Measurements from ENCODE around the gene GBF1. TPM values are rescaled to one million over a fixed set of nuclear protein-coding genes. Genes with fewer than 3 reads are reported as not detected.

GBF1 gene
- total RNA-seq, 2 experiments from 2014 or later = 28.8 to 30.9 TPM

GRCh38 chr10:102399217-102400021, 154.1 kb downstream of the GBF1 start:
- H3K4me1 Mint-ChIP-seq (ENCODE audit: low read depth) = peaks cover 44% of the 10 kb centered on the region
- Histone ChIP-seq H3K27me3 (ENCODE audit: control insufficient read depth in 1 of 2, insufficient read depth in 2 of 2, low read length in 2 of 2) (no peaks in the 10 kb centered on the region), H3K27ac (ENCODE audit: low read depth in 1 of 2, low read length in 2 of 2) (peak overlapping the region; percentile 64 to 88), H3K4me3 (ENCODE audit: low read length) (peak overlapping the region; percentile 43), H3K4me1 (ENCODE audit: insufficient read depth, low read length) (peaks cover 64% of the 10 kb centered on the region), H3K36me3 (ENCODE audit: insufficient read depth, low read length) (peaks cover 57% of the 10 kb centered on the region), H3K9me3 (ENCODE audit: control insufficient read depth in 1 of 2, insufficient read depth in 1 of 2, low read length in 2 of 2) (no peaks in the 10 kb centered on the region)
- ATAC-seq (ENCODE audit: poor library complexity) = peak; percentile 52
- peak overlapping the region; percentile 100 for H3K27ac Mint-ChIP-seq
- H3K4me3 Mint-ChIP-seq = peak overlapping the region; percentile 92
- POLR2A ChIA-PET = interaction anchor here (0.7 to 4.1 kb wide), 10 partner anchors 10 to 247 kb away, joined by 3 to 34 read pairs (median 5); partner anchors contain the start of genes C10orf95, FBXL15 and NOLC1
- H3K9me3 Mint-ChIP-seq = no peaks in the 10 kb centered on the region
- peak; percentile 99 for TF ChIP-seq CTCF (IDR thresholded peaks at IDR 0.05)
- DNase-seq = peak; percentile 80 to 96 (median 86)
- CTCF ChIA-PET = interaction anchor here (0.6 to 2.4 kb wide), 21 partner anchors 8 to 179 kb away, joined by 3 to 14 read pairs (median 5); partner anchors contain the start of genes ACTR1A, CUEDC2, FBXL15 and SUFU
- H3K36me3 Mint-ChIP-seq (ENCODE audit: low read depth) = peaks cover 68% of the 10 kb centered on the region
- intact Hi-C loops (cut with DNase I, micrococcal nuclease) = loop anchor here (1.0 to 10.0 kb wide), 6 partner anchors 11 to 345 kb away; partner anchors contain the start of genes GBF1 (in 1 of the 2), TRIM8 (in 1 of the 2) and WBP1L (in 1 of the 2)
- H3K27me3 Mint-ChIP-seq = no peaks in the 10 kb centered on the region

- H3K27ac Mint-ChIP-seq = peak overlapping the region; percentile 100
- H3K9me3 Mint-ChIP-seq = no peaks in the 10 kb centered on the region
- H3K27me3 ChIP-seq (ENCODE audit: control insufficient read depth in 1 of 2, insufficient read depth in 2 of 2, low read length in 2 of 2) = no peaks in the 10 kb centered on the region
- peaks cover 39% of the 10 kb centered on the region for H3K4me1 Mint-ChIP-seq (ENCODE audit: low read depth)
- no peak overlapping the region for H3K4me3 ChIP-seq (ENCODE audit: low read length)
- peak in 2 of 14 experiments; percentile 8 to 56 for DNase-seq
- intact Hi-C loops (cut with DNase I, micrococcal nuclease) = no loop called here
- peak overlapping the region; percentile 48 to 88 for H3K27ac ChIP-seq (ENCODE audit: low read depth in 1 of 2, low read length in 2 of 2)
- peaks cover 57% of the 10 kb centered on the region for H3K4me1 ChIP-seq (ENCODE audit: insufficient read depth, low read length)
- H3K4me3 Mint-ChIP-seq = peak overlapping the region; percentile 82
- no peaks in the 10 kb centered on the region for H3K27me3 Mint-ChIP-seq
- POLR2A ChIA-PET = interaction anchor here (0.6 to 4.1 kb wide), 7 partner anchors 10 to 169 kb away, joined by 3 to 34 read pairs (median 14); partner anchors contain the start of genes C10orf95 and FBXL15
- peaks cover 69% of the 10 kb centered on the region for H3K36me3 Mint-ChIP-seq (ENCODE audit: low read depth)
- H3K36me3 ChIP-seq (ENCODE audit: insufficient read depth, low read length) = peaks cover 57% of the 10 kb centered on the region
- no peaks in the 10 kb centered on the region for H3K9me3 ChIP-seq (ENCODE audit: control insufficient read depth in 1 of 2, insufficient read depth in 1 of 2, low read length in 2 of 2)
- CTCF ChIA-PET = interaction anchor here (0.6 to 2.4 kb wide), 12 partner anchors 8 to 179 kb away, joined by 3 to 14 read pairs (median 6); partner anchors contain the start of genes ACTR1A, CUEDC2 and SUFU
- no peak for TF ChIP-seq CTCF (IDR thresholded peaks at IDR 0.05)
- no peak for ATAC-seq (ENCODE audit: poor library complexity)
These were observed 154.7 kb downstream of the GBF1 start for GRCh38 chr10:102400076-102400475.

GRCh38 chr10:102400598-102401341, 155.4 kb downstream of the GBF1 start:
- no peak overlapping the region for H3K27ac ChIP-seq (ENCODE audit: low read depth in 1 of 2, low read length in 2 of 2)
- peaks cover 53% of the 10 kb centered on the region for H3K4me1 ChIP-seq (ENCODE audit: insufficient read depth, low read length)
- CTCF ChIA-PET = interaction anchor here (2.3 to 2.4 kb wide), 3 partner anchors 9 to 50 kb away, joined by 7 to 13 read pairs (median 8); no protein-coding TSS in a partner anchor
- Mint-ChIP-seq H3K9me3 (no peaks in the 10 kb centered on the region), H3K4me1 (ENCODE audit: low read depth) (peaks cover 38% of the 10 kb centered on the region), H3K4me3 (no peak overlapping the region), H3K27me3 (peaks cover 3% of the 10 kb centered on the region), H3K27ac (peak overlapping the region; percentile 100), H3K36me3 (ENCODE audit: low read depth) (peaks cover 70% of the 10 kb centered on the region)
- POLR2A ChIA-PET = interaction anchor here (0.6 to 4.1 kb wide), 6 partner anchors 9 to 170 kb away, joined by 4 to 34 read pairs (median 14); partner anchors contain the start of genes C10orf95 and FBXL15
- no peak for TF ChIP-seq CTCF (IDR thresholded peaks at IDR 0.05)
- no peak overlapping the region for H3K4me3 ChIP-seq (ENCODE audit: low read length)
- H3K27me3 ChIP-seq (ENCODE audit: control insufficient read depth in 1 of 2, insufficient read depth in 2 of 2, low read length in 2 of 2) = no peaks in the 10 kb centered on the region
- peak in 1 of 14 experiments; percentile 49 for DNase-seq
- H3K9me3 ChIP-seq (ENCODE audit: control insufficient read depth in 1 of 2, insufficient read depth in 1 of 2, low read length in 2 of 2) = no peaks in the 10 kb centered on the region
- ATAC-seq (ENCODE audit: poor library complexity) = no peak
- intact Hi-C loops (cut with DNase I, micrococcal nuclease) = no loop called here
- H3K36me3 ChIP-seq (ENCODE audit: insufficient read depth, low read length) = peaks cover 57% of the 10 kb centered on the region
